Stomach smooth muscle (tissue), 2 donors: ENCODE results near the gene ROR2.

Experiments
- H3K27ac ChIP-seq: one replicate; pipeline ENCODE4 v1.7.0; 2013; ENCODE audit warnings: mild to moderate bottlenecking, low read length, inconsistent platforms
- H3K27me3 ChIP-seq, 2 donors: one replicate each; pipeline ENCODE4 v1.7.0; 2013; ENCODE audit warnings: low read length in 2 of 2; ENCODE audit not compliant: insufficient read depth in 2 of 2, control insufficient read depth in 1 of 2
- H3K36me3 ChIP-seq, 2 donors: one replicate each; pipeline ENCODE4 v1.7.0; 2013; ENCODE audit warnings: low read length in 2 of 2; ENCODE audit not compliant: control insufficient read depth in 2 of 2, insufficient read depth in 2 of 2
- H3K4me1 ChIP-seq: one replicate; pipeline ENCODE4 v1.7.0; 2013; ENCODE audit warnings: low read length; ENCODE audit not compliant: control insufficient read depth, insufficient read depth
- H3K4me3 ChIP-seq, 2 donors: one replicate each; pipeline ENCODE4 v1.7.0; 2013; ENCODE audit warnings: low read length in 2 of 2
- H3K9ac ChIP-seq, 2 donors: one replicate each; pipeline ENCODE4 v1.7.0; 2013; ENCODE audit warnings: low read length in 2 of 2, mild to moderate bottlenecking in 1 of 2
- H3K9me3 ChIP-seq, 2 donors: one replicate each; pipeline ENCODE4 v1.7.0; 2013; ENCODE audit warnings: low read length in 2 of 2; ENCODE audit not compliant: control insufficient read depth in 2 of 2
- donor health status: healthy.
- donor health status: Pancreatic carcinoma.

ROR2 gene

GRCh38 chr9:91761362-91761761 is 188.7 kb downstream of the ROR2 start:
- no peaks in the 10 kb centered on the region for H3K27me3 ChIP-seq
- H3K27ac ChIP-seq = no peak overlapping the region
- no peak overlapping the region for H3K4me3 ChIP-seq
- H3K4me1 ChIP-seq = peaks cover 19% of the 10 kb centered on the region
- no peaks in the 10 kb centered on the region for H3K9me3 ChIP-seq
- H3K36me3 ChIP-seq = peaks cover 3 to 4% of the 10 kb centered on the region in 2 donors
- no peak overlapping the region for H3K9ac ChIP-seq

- Histone ChIP-seq H3K4me1 (peaks cover 17% of the 10 kb centered on the region), H3K27me3 (no peaks in the 10 kb centered on the region), H3K27ac (no peak overlapping the region), H3K4me3 (no peak overlapping the region), H3K36me3 (peaks cover 3 to 4% of the 10 kb centered on the region in 2 donors), H3K9me3 (no peaks in the 10 kb centered on the region), H3K9ac (no peak overlapping the region)
Observed at GRCh38 chr9:91760906-91761305, 189.1 kb downstream of the ROR2 start.

DNA sequence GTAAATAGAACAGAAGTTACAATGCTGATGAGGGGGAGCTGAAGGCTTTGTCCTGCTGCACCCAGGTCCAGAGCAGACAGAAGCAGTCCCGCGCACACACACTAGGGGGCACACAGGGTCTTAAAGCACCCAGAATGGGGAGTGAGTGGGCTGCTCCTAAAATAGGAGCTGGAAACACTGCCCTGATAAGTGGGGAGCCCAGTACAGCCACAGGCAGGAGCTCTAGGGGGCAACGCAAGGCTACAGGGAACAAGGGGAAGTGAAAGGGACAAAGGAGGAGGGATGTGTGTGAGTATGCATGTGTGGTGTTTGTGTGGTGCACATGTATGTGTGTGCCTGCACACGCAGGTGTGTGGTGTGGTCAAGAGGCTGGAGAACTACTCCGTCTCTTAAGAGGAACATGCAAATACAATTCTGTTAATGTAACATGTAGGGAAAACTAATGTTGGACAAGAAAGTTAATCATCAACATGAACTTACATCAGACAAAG is 191.5 kb downstream of the ROR2 start:
- peak overlapping the region; percentile 11 for H3K27ac ChIP-seq
- H3K36me3 ChIP-seq = peaks cover 5 to 10% of the 10 kb centered on the region in 2 donors
- H3K4me1 ChIP-seq = peaks cover 12% of the 10 kb centered on the region
- H3K9me3 ChIP-seq = no peaks in the 10 kb centered on the region
- H3K4me3 ChIP-seq = no peak overlapping the region
- H3K9ac ChIP-seq = no peak overlapping the region
- H3K27me3 ChIP-seq = no peaks in the 10 kb centered on the region

DNA sequence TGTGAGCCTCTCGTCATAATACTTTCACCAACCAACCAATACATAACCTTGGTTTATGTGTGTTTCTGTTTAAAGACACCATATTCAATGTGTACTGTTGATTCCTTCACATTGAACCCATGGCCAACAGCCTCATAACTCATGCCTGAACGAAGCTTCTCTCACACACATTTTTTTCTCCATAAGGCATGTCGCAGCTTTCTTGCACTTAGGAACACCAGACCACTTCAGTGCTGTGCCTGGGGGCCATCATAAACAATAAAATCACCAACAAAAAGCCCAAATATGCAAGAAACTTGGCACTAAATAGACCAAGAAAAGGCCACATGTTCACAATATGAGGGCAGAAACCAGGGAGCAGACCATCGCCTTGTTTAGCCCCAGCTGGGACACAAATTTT is 192.2 kb downstream of the ROR2 start:
- H3K36me3 ChIP-seq = peaks cover 5 to 10% of the 10 kb centered on the region in 2 donors
- no peak overlapping the region for H3K4me3 ChIP-seq
- H3K27me3 ChIP-seq = no peaks in the 10 kb centered on the region
- no peak overlapping the region for H3K9ac ChIP-seq
- no peaks in the 10 kb centered on the region for H3K9me3 ChIP-seq
- H3K27ac ChIP-seq = no peak overlapping the region
- H3K4me1 ChIP-seq = peaks cover 12% of the 10 kb centered on the region

GRCh38 chr9:91756510-91756780 is 193.6 kb downstream of the ROR2 start:
- no peaks in the 10 kb centered on the region for H3K9me3 ChIP-seq
- no peak overlapping the region for H3K27ac ChIP-seq
- no peak overlapping the region for H3K4me3 ChIP-seq
- H3K27me3 ChIP-seq = no peaks in the 10 kb centered on the region
- H3K36me3 ChIP-seq = peaks cover 5 to 8% of the 10 kb centered on the region in 2 donors
- no peak overlapping the region for H3K9ac ChIP-seq
- H3K4me1 ChIP-seq = peaks cover 12% of the 10 kb centered on the region

DNA sequence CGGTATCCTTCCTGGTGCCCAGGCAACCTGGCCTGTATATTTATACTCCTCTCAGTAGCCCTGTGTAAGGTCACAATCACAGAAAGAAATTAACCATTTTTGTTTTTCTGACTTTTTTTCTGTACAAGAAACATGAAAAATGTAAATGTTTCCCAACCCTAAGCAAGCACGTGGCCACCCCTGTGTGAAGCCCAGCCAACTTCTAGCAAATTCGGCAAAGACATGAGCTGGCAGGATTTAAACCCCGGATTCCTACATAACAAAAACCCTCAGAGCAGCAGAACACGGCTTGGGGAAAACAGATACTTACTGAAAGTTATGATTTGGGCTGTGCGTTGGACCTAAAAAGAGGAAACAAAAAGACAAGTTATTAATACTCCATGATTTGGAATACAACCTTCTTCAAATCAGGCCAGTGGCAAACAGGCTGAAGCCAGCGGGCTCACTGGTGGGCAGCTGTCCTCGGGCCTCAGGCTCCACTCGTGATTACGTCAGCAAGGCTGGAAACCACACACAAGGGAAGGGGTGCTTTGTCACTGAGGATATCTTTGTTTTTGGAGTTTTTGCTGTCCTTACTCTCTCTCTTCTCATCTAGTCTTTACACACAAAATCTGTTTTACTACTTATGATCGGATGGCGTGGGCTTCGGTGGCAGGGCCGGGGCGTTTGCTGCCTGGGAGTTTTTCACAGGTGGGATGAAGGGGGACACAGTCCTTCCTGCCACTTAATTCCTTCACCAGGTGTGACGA is 194.1 kb downstream of the ROR2 start:
- Histone ChIP-seq H3K27ac (peak overlapping the region; percentile 46), H3K4me3 (no peak overlapping the region), H3K36me3 (peaks cover 5 to 8% of the 10 kb centered on the region in 2 donors), H3K27me3 (no peaks in the 10 kb centered on the region), H3K4me1 (peaks cover 12% of the 10 kb centered on the region), H3K9me3 (no peaks in the 10 kb centered on the region), H3K9ac (no peak overlapping the region)

DNA sequence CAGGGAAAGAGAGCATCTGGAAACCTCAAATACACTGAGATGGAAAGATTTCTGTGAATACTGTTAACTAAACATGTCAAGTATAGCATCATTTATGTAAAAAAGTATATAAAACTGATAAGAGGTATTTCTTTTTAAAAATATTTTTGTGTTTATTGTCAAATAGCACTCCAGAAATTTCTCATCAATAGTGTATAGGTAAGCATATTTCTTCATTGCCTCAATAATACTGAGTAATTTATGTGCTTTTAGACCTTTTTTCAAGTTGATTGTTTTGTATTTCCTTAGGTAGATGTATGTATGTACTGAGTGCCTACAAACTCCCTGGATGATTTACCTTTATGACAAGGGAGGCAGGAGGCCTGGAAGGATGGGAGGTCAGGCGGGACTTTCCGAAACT is 196.3 kb downstream of the ROR2 start:
- Histone ChIP-seq H3K4me3 (no peak overlapping the region), H3K36me3 (peaks cover 5 to 12% of the 10 kb centered on the region in 2 donors), H3K27me3 (no peaks in the 10 kb centered on the region), H3K9ac (no peak overlapping the region), H3K27ac (no peak overlapping the region), H3K9me3 (no peaks in the 10 kb centered on the region), H3K4me1 (peaks cover 11% of the 10 kb centered on the region)

GRCh38 chr9:91751922-91752321 is 198.1 kb downstream of the ROR2 start:
- no peaks in the 10 kb centered on the region for H3K9me3 ChIP-seq
- H3K27me3 ChIP-seq = no peaks in the 10 kb centered on the region
- no peak overlapping the region for H3K9ac ChIP-seq
- H3K27ac ChIP-seq = no peak overlapping the region
- no peak overlapping the region for H3K4me3 ChIP-seq
- H3K36me3 ChIP-seq = peaks cover 6 to 13% of the 10 kb centered on the region in 2 donors
- H3K4me1 ChIP-seq = peaks cover 3% of the 10 kb centered on the region

GRCh38 chr9:91750343-91750742 is 199.7 kb downstream of the ROR2 start:
- Histone ChIP-seq H3K27me3 (no peaks in the 10 kb centered on the region), H3K4me3 (no peak overlapping the region), H3K9ac (no peak overlapping the region), H3K9me3 (no peaks in the 10 kb centered on the region), H3K27ac (no peak overlapping the region), H3K4me1 (no peaks in the 10 kb centered on the region), H3K36me3 (peaks cover 6 to 10% of the 10 kb centered on the region in 2 donors)

DNA sequence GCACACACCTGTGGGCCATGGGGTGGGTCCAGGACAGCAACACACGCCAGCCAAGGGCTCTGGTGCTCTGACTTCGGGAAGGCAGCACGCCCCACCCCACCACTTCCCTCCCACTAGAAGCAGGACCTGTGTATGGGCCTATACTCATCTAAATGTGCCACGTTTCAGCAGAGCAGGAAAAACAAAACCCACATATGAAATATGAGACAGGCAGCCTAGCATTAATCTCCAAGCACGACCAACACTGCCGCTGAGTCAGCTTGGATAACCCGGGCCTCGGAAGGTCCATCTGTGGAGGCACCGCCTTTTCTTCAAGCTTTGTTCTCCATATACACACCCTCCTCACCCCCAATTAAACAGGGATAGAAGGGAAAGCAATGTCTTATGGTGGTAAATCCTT is 203.1 kb downstream of the ROR2 start:
- Histone ChIP-seq H3K4me3 (no peak overlapping the region), H3K9ac (no peak overlapping the region), H3K4me1 (peaks cover 3% of the 10 kb centered on the region), H3K27me3 (no peaks in the 10 kb centered on the region), H3K27ac (no peak overlapping the region), H3K9me3 (no peaks in the 10 kb centered on the region), H3K36me3 (peaks cover 3 to 6% of the 10 kb centered on the region in 2 donors)

GRCh38 chr9:91746357-91746756 is 203.7 kb downstream of the ROR2 start:
- H3K27ac ChIP-seq = no peak overlapping the region
- H3K9ac ChIP-seq = no peak overlapping the region
- H3K4me3 ChIP-seq = no peak overlapping the region
- no peaks in the 10 kb centered on the region for H3K9me3 ChIP-seq
- peaks cover 8% of the 10 kb centered on the region for H3K4me1 ChIP-seq
- no peaks in the 10 kb centered on the region for H3K27me3 ChIP-seq
- H3K36me3 ChIP-seq = peaks cover 3 to 6% of the 10 kb centered on the region in 2 donors
